ENCODE measurements around the gene RFTN1. TPM values are rescaled to one million over a fixed set of nuclear protein-coding genes. Genes with fewer than 3 reads are reported as not detected.

The RFTN1 gene
- total and polyA plus RNA-seq, 2 of the 8 experiments (the other 6 are each of a cell fraction or from before 2014, with no cell fraction given), result 4.6 to 6.7 TPM

- no peak for TF ChIP-seq USF2 (IDR thresholded peaks at IDR 0.05; ENCODE audit: low read length)
- TF ChIP-seq NANOG (IDR thresholded peaks at IDR 0.05; ENCODE audit: insufficient read depth, low read depth, low read length, poor library complexity, severe bottlenecking), result no peak
Observed at GRCh38 chr3:16449369-16449768, 64.1 kb downstream of the RFTN1 start (continued).

All from H1 (cell line).